ENCODE measurements around the gene OVCA2.

DNA sequence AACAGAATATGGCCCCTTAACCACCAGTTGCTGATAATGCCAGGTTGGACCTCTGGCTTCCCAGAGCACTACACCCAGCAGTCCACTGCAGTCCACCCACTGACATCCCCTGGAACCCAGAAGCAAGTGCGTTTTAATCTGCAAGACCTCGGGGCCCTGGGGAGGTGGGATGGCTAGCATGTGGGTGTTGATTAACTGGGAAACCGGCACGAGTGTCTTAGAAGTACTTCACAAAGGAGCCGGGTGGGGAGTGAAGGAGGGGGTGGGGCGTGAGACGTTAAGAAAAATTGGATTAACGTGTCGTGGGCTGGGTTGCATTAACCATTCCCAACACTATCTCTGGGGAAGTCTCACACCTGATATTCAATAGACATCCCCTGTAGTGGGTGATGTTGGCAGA is 7.0 kb downstream of the OVCA2 start:
- no peak for TF ChIP-seq EZH2 (IDR thresholded peaks at IDR 0.05; ENCODE audit: borderline replicate concordance, low read depth, low read length, severe bottlenecking)
- no peak for TF ChIP-seq POLR2A (IDR thresholded peaks at IDR 0.05; ENCODE audit: low read depth, low read length)
- TF ChIP-seq CTCF (IDR thresholded peaks at IDR 0.05; ENCODE audit: extremely low read depth in 1 of 2, insufficient read depth in 1 of 2, low read depth in 1 of 2, low read length in 2 of 2), result no peak
- no peak for TF ChIP-seq POLR2AphosphoS5 (IDR thresholded peaks at IDR 0.05; ENCODE audit: insufficient read depth, low read depth, low read length)
- TF ChIP-seq GATA2 (IDR thresholded peaks at IDR 0.05; ENCODE audit: insufficient read depth, insufficient read length, low read depth, low read length), result no peak
- TF ChIP-seq, protein P1, sequence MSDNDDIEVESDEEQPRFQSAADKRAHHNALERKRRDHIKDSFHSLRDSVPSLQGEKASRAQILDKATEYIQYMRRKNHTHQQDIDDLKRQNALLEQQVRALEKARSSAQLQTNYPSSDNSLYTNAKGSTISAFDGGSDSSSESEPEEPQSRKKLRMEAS (IDR thresholded peaks at IDR 0.05; ENCODE audit: insufficient read depth, insufficient read length), result no peak

Data from endothelial cell of umbilical vein (primary cell).